ENCODE results near the gene IRX4. TPM values are rescaled to one million over a fixed set of nuclear protein-coding genes. Genes with fewer than 3 reads are reported as not detected.

The IRX4 gene
- total and polyA plus RNA-seq, 2 experiments from 2014 or later = 0.82 to 1.7 TPM

GRCh38 chr5:1894243-1894642 lies 11.5 kb upstream of the IRX4 start (continued):
- TF ChIP-seq ZNF462 (CRISPR knock-in tag; IDR thresholded peaks at IDR 0.05) = no peak
- no peak for TF ChIP-seq STAT1 (IDR thresholded peaks at IDR 0.05; ENCODE audit: unreplicated experiment)
- no peak for TF ChIP-seq NANOG (IDR thresholded peaks at IDR 0.05; ENCODE audit: borderline replicate concordance)
- no peak for TF ChIP-seq ETS1 (IDR thresholded peaks at IDR 0.05)
- no peak for TF ChIP-seq ZNF114 (CRISPR knock-in tag; IDR thresholded peaks at IDR 0.05)
- no peak for TF ChIP-seq EZH2 (IDR thresholded peaks at IDR 0.05; ENCODE audit: low read depth, unreplicated experiment)
- TF ChIP-seq CTCF (conservative IDR thresholded peaks at IDR 0.05; ENCODE audit: low read depth in 2 of 2) = no peak
- TF ChIP-seq EZH2phosphoT487 (IDR thresholded peaks at IDR 0.05; ENCODE audit: unreplicated experiment) = no peak

All from GM23338 (cell line).